ENCODE results near the gene THBD. TPM values are rescaled to one million over a fixed set of nuclear protein-coding genes. Genes with fewer than 3 reads are reported as not detected.
A peak's percentile ranks its signal among the peaks of the same experiment; 100 is the strongest.

THBD gene
- total RNA-seq, 1 donor from 2014 or later = 17.4 TPM

DNA sequence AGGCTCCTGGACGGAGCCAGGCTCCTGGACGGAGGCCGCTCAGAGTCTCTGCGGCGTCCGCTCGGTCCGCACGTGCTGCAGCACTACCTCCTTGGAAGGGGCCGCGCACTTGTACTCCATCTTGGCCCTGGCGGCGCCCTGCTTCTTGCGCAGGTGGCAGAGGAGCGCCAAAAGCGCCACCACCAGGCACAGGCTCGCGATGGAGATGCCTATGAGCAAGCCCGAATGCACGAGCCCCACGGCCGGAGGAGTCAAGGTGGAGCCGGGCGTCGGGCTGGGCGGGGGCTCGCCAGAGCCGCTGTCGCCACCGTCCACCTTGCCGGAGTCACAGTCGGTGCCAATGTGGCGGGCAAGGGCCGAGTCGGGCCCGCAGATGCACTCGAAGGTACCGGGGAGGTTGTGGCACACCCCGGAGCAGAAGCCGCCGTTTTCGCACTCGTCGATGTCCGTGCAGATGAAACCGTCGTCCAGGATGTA lies 1.7 kb downstream of the THBD start:
- intact Hi-C loops (cut with DNase I) = loop anchor here (2.0 to 5.0 kb wide), 4 partner anchors 71 to 355 kb away; no protein-coding TSS in a partner anchor
- ATAC-seq (no peak), DNase-seq (ENCODE audit: missing footprints) (peak; percentile 88)

GRCh38 chr20:23047001-23047737 lies 2.3 kb downstream of the THBD start:
- DNase-seq (ENCODE audit: missing footprints) = no peak
- intact Hi-C loops (cut with DNase I) = loop anchor here (2.0 to 5.0 kb wide), 3 partner anchors 70 to 355 kb away; no protein-coding TSS in a partner anchor

GRCh38 chr20:23046431-23046830 lies 3.0 kb downstream of the THBD start:
- ATAC-seq (no peak), DNase-seq (ENCODE audit: missing footprints) (no peak)
- intact Hi-C loops (cut with DNase I) = loop anchor here (2.0 to 5.0 kb wide), 3 partner anchors 70 to 354 kb away; no protein-coding TSS in a partner anchor

More at GRCh38 chr20:23047001-23047737, 2.3 kb downstream of the THBD start:
- no peak for ATAC-seq

DNA sequence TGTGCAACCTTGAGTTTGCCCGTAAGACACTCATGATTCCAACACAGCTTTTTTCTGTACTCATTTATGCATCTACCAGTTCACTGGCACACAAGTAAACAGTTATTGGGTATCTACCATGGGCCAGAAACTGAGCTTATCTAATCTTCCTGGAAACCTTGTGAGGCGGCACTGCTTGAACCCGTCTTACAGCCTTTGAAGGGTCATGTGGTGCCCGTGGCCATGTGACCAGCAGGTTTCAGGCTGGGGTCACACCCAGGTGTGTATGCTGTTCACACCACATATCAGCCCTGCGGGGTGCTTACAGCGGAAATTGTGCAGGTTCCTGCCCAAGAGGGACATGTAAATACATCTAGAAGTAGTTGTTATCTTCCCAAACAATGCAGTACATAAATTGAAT lies 6.1 kb downstream of the THBD start:
- intact Hi-C loops (cut with DNase I) = no loop called here
- DNase-seq (ENCODE audit: missing footprints) (no peak), ATAC-seq (no peak)

DNA sequence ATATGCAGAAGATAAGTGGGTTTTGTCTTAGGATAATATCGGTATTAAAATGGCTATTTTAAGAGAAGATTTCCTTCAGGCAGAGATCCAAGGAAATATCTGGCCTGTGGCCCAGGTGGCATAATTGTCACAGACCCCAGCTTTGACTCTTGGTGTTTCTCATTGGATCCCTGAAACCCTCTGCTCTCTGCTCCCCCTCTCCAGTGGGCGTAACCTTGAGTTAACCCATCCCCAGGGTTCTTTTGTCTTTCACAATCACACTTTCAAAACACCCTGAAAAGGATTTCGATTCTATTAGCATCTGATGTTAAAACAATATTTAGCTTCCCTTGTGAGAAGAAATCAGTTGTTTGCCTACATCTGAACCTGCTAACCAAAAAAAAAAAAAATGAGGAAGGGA lies 7.2 kb downstream of the THBD start:
- intact Hi-C loops (cut with DNase I) = no loop called here
- DNase-seq (ENCODE audit: missing footprints) = no peak
- no peak for ATAC-seq

DNA sequence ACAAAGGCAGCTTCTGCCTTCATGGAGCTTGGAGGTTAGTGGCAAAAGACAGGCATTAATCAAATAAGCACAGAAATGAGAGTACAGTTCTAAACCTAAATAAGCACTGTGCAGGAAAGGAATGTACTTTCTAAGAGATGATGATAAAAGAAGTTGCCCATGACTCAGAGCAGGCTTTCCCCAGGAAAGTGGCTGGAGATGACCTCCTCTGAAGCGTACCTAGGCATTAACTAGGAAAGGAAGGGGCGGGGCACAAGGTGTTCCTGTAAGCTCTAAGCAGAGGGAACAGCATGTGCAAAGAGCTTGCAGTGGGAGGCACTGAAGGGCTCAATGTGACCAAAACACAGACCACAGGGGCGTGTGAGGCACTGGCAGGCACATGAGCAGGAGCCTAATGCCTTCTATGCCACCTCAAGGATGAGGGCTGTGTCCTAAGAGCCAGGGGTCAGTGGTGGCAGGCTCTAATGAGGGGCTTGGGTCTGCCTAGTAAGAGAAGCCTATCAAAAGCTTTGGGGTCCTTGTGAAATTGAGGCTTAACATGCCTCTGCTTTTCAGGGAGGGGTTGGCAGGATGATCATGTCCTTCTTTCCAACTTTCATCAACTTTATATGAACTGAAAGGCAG lies 9.5 kb downstream of the THBD start:
- DNase-seq (ENCODE audit: missing footprints) (no peak), ATAC-seq (no peak)
- intact Hi-C loops (cut with DNase I) = no loop called here

GRCh38 chr20:23039136-23039875 lies 10.2 kb downstream of the THBD start:
- ATAC-seq (no peak), DNase-seq (ENCODE audit: missing footprints) (no peak)
- intact Hi-C loops (cut with DNase I) = no loop called here

DNA sequence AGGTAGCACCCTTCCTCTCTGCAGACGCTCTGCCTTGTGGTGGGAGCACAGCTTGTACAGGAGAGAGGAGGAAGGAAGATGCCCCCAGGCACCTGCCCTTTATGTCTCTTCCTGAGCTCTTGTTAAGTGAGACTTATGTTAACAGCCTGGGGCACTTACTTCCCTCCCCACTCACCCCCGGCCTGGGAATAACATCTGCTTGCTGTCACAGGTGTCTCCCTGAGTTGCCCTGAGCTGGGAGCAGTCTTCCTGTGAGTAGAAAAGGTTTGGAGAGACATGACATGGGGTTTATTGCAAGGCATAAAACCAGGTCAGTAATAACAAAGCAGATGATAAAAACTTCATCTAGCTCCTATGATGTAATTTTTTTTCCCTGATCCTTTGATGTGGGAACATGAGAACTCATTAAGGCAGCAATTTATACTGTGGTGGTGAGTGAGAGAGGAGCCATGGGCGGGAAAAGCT lies 12.4 kb downstream of the THBD start:
- DNase-seq (ENCODE audit: missing footprints) (no peak), ATAC-seq (no peak)
- intact Hi-C loops (cut with DNase I) = no loop called here

DNA sequence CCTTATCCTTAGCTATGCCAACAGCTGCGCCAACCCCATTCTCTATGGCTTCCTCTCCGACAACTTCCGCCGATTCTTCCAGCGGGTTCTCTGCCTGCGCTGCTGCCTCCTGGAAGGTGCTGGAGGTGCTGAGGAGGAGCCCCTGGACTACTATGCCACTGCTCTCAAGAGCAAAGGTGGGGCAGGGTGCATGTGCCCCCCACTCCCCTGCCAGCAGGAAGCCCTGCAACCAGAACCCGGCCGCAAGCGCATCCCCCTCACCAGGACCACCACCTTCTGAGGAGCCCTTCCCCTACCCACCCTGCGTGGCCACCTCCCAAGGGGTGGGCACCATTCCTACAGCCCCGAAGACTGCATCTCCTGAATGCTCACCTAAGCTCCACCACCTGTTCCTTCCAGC lies 13.1 kb downstream of the THBD start:
- no peak for ATAC-seq
- no peak for DNase-seq (ENCODE audit: missing footprints)
- intact Hi-C loops (cut with DNase I) = no loop called here

- ATAC-seq = no peak
- no peak for DNase-seq (ENCODE audit: missing footprints)
- intact Hi-C loops (cut with DNase I) = no loop called here
These were observed 13.7 kb downstream of the THBD start for GRCh38 chr20:23035731-23036130.

GRCh38 chr20:23034721-23035671 lies 14.5 kb downstream of the THBD start, which contains the start of gene SSTR4:
SSTR4 (plus strand) TSS chr20:23035312; CDS start chr20:23035484, 172 bp downstream.
- ATAC-seq (peak; percentile 24), DNase-seq (ENCODE audit: missing footprints) (no peak)
- intact Hi-C loops (cut with DNase I) = no loop called here

GRCh38 chr20:23033918-23034317 lies 15.6 kb downstream of the THBD start:
- intact Hi-C loops (cut with DNase I) = no loop called here
- DNase-seq (ENCODE audit: missing footprints) = no peak
- no peak for ATAC-seq

- intact Hi-C loops (cut with DNase I) = no loop called here
- DNase-seq (ENCODE audit: missing footprints) (no peak), ATAC-seq (no peak)
These were observed 16.8 kb downstream of the THBD start for GRCh38 chr20:23032750-23033078.

DNA sequence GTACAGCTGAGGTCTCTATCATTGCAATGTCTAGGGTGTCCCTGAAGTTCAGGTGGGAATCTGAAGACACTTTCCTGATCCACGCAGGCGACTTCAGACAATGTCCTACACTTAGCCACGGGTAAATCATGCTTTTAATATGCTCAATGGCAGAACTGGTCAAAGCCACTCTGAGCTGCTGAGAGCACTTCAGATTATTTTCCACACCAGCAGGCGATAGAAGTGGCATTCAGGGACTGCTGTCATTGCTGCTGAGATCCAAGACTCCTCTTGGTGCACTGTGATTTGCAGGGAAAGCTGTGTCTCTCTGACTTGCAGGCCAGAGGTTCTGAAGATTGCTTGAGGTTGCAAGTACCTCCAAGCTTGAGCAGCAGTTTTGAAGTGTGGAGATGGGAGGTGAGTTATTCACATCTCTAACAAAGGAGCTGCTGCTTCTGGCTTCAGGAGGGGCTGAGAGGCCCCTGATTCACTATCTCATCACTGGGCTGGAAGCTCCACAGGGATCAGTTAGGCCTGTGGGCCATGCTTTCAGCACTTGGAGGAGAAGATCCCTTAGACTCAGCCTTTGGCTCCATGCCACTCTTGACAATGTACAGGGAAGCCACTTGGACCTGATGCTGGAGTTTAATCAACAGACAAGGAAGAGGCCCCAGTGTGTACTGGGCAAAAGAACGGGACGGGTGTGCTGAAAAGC lies 17.3 kb downstream of the THBD start:
- intact Hi-C loops (cut with DNase I) = no loop called here
- ATAC-seq = peak; percentile 83
- no peak for DNase-seq (ENCODE audit: missing footprints)

DNA sequence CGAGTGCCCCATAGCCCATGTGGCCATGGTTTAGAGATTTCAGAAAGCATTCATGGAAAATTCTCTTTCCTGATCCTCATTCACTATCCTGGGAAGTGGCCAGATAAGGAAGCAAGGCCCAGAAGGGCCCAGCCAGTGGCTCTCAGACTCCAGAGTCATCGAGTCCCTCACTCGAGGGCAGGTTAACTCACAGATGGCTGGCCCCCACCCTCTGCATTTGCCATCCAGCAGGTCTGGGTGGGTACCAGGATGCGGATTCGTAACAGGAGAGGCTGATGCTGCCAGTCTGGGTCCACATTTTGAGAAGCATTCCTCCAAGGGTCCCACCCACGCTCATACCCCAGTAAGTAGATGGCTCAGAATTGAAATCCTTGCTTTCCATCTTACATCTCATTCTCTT lies 18.1 kb downstream of the THBD start:
- ATAC-seq = no peak
- intact Hi-C loops (cut with DNase I) = no loop called here
- DNase-seq (ENCODE audit: missing footprints) = no peak

GRCh38 chr20:23029324-23029723 lies 20.1 kb downstream of the THBD start:
- intact Hi-C loops (cut with DNase I) = no loop called here
- DNase-seq (ENCODE audit: missing footprints) = no peak
- ATAC-seq = no peak

DNA sequence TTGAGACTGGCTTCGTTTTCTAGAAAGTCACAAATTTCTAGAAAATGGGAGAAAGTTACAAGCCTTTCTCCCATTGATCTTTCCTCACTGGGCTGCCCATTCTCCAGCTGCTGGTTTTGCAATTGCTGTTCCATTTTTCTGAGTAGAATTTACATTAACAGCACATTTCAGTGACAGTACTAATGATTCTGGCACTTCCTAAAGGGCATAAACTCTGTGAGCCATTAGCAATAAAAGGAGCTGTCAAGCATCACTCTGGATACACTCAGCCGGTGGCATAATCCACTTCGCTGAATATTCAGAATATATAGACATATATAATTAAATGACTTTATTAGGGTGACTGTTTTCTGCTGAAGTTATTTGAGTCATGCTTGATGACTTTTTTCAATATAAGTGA lies 21.1 kb downstream of the THBD start:
- intact Hi-C loops (cut with DNase I) = no loop called here
- DNase-seq (ENCODE audit: missing footprints) (no peak), ATAC-seq (no peak)

DNA sequence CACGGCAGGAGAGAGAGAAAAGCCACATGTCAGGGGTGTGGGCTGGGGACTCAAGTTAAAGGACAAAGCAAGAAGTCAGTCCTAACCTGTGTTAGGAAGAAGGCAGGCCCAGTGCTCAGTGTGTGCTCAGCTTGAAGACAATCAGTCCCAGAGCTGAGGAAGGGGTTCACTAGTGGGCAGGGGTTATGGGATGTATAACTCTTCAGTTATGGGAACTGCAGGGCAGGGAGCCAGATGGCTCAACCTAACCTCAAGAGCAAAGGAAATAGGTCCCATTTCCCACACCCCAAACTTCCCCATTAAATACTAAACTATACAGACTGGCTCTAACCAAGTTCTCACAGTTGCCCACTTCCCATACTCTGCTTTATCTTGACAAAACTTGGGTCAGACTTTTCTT lies 21.8 kb downstream of the THBD start:
- ATAC-seq (peak; percentile 53), DNase-seq (ENCODE audit: missing footprints) (no peak)
- intact Hi-C loops (cut with DNase I) = no loop called here

Data from Right ventricle myocardium inferior (tissue), 1 donor.